ENCODE results near the gene RIMBP3B. TPM values are rescaled to one million over a fixed set of nuclear protein-coding genes. Genes with fewer than 3 reads are reported as not detected.

Gene RIMBP3B
- not detected in 2 replicates for total RNA-seq

GRCh38 chr22:21383701-21384467 lies at the start of gene RIMBP3B:
RIMBP3B (plus strand) TSS chr22:21383751; CDS start chr22:21383859, 108 bp downstream.

GRCh38 chr22:21417227-21417746 lies 33.7 kb downstream of the RIMBP3B start, which contains the start of gene HIC2:
HIC2 (plus strand) TSS chr22:21417371; CDS start chr22:21442832, 25,461 bp downstream.

Other genes with a start within 250 kb of the RIMBP3B start
- gene HIC2, start 33.6 kb downstream of the RIMBP3B start, total RNA-seq: 0.53 and 1.4 TPM in 2 replicates
- gene TMEM191C, start 83.6 kb downstream of the RIMBP3B start, total RNA-seq: 0.29 and 0.71 TPM in 2 replicates
- gene RIMBP3C, start 167.7 kb downstream of the RIMBP3B start, total RNA-seq: 0.18 TPM in 1 of 2 replicates, not detected in the other
- 64.9 and 70.3 TPM in 2 replicates for gene UBE2L3, start 184.0 kb downstream of the RIMBP3B start, total RNA-seq
- gene YDJC, start 246.3 kb downstream of the RIMBP3B start, total RNA-seq: 37.2 and 43.5 TPM in 2 replicates
- gene CCDC116, start 249.0 kb downstream of the RIMBP3B start, total RNA-seq: not detected in 2 replicates